Breast epithelium (tissue), 3 donors: ENCODE results near the gene WWOX.

Source experiments
- POLR2A ChIP-seq: fragments of 450-650 bp; IDR thresholded peaks from one replicate; pipeline ENCODE4 v1.6.1; 2016; ENCODE audit warnings: antibody characterized with exemption, mild to moderate bottlenecking, moderate library complexity
- POLR2AphosphoS5 ChIP-seq, 3 donors: sonication (generic); formaldehyde crosslinking; IDR thresholded peaks; one replicate each; pipeline ENCODE4 v1.6.1; 2017; ENCODE audit warnings: antibody characterized with exemption in 3 of 3
- TF ChIP-seq, protein P1 (sequence below), 3 donors: fragments of 450-650 bp; IDR thresholded peaks; one replicate each; pipeline ENCODE4 v1.5.1; 2016 to 2017; ENCODE audit warnings: antibody characterized with exemption in 3 of 3, mild to moderate bottlenecking in 3 of 3, moderate library complexity in 3 of 3

DNA sequence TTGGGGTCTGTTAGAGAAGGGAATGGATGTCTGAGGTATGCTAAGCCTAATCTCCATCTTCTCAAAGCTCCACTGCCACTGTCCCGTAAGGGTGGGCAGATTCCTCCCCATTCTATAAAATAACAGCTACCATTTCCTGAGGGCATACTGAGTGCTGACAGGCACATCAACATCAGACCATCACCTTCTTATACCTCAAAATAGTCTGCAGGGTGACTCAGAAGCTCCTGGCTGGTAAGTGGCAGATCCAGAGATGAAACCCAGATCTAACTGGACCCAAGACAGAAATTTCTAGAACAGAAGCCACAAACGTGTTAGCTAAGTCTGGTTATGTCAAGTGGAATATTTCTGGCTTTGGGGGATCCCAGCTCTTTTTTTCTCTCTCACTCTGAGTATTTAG lies 548.0 kb downstream of the WWOX start:
- TF ChIP-seq, protein P1, sequence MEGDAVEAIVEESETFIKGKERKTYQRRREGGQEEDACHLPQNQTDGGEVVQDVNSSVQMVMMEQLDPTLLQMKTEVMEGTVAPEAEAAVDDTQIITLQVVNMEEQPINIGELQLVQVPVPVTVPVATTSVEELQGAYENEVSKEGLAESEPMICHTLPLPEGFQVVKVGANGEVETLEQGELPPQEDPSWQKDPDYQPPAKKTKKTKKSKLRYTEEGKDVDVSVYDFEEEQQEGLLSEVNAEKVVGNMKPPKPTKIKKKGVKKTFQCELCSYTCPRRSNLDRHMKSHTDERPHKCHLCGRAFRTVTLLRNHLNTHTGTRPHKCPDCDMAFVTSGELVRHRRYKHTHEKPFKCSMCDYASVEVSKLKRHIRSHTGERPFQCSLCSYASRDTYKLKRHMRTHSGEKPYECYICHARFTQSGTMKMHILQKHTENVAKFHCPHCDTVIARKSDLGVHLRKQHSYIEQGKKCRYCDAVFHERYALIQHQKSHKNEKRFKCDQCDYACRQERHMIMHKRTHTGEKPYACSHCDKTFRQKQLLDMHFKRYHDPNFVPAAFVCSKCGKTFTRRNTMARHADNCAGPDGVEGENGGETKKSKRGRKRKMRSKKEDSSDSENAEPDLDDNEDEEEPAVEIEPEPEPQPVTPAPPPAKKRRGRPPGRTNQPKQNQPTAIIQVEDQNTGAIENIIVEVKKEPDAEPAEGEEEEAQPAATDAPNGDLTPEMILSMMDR (IDR thresholded peaks at IDR 0.05) = no peak
- no peak for TF ChIP-seq POLR2AphosphoS5 (IDR thresholded peaks at IDR 0.05)
- TF ChIP-seq POLR2A = no peak
